ENCODE data around the gene SNAP23. TPM values are rescaled to one million over a fixed set of nuclear protein-coding genes. Genes with fewer than 3 reads are reported as not detected.

SNAP23 gene
- total RNA-seq, 1 experiment from 2014 or later: 31.2 TPM

DNA sequence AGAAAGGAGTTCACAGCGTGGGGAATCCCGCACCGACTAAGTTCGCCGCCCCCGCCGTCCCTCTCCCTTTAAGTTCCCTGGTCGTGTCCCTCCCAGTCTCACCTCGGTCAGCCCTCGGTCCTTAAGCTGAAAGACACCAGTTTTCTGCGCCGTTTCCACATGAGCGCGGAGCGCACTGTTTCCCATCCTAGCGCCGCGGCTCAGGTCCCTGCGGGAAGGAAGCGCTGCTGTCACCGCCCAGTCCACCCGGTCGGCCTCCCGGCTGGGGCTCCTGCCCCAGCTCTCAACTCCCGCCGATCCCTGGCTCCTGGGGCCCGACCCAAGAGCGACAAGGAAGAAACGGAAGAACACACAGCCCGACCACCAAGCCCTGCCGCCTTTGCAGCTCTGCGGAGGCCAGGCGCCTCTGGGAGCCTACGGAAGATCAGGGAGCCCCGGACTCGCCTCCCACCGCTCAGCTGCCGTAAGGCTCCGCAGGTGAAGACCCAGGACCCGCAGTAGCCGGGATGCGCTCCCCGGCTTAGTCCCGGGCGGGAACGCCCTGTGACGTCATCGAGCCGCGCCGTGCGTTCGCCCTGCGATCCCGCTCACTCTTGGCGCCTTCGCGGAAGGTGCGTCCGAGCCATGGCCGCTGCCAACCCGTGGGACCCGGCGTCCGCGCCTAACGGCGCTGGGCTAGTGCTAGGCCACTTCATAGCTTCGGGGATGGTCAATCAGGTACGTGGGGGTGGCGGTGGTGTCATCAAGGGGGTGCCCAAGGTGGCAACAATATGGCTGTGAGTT, 53.0 kb downstream of the SNAP23 start, which contains the start of the genes HAUS2 and LRRC57:
Gene HAUS2 (plus strand): TSS at position 590 of the 783 bp plus-strand sequence. CDS start 35 bp downstream, at position 625.
Gene LRRC57 (minus strand): TSS at position 545 of the 783 bp plus-strand sequence. CDS start 359 bp downstream, at position 186.
- peaks cover 8 to 9% of the 10 kb centered on the region in 2 experiments for H3K36me3 ChIP-seq (ENCODE audit: control insufficient read depth in 1 of 2, insufficient read depth in 2 of 2, low read length in 2 of 2)
- ChIA-PET POLR2A (interaction anchor here (1.3 kb wide), 1 partner anchor 9 kb away, joined by 4 read pairs; no protein-coding TSS in a partner anchor), CTCF (no interaction called here), RAD21 (ENCODE audit: low non-redundant PET in 1 of 2, low total read pairs in 2 of 2, uncharacterized antibody in 2 of 2, unreplicated experiment in 2 of 2) (no interaction called here)
- H2AFZ ChIP-seq (ENCODE audit: low read depth, low read length, poor library complexity, severe bottlenecking): peak within 1 kb of the TSS; percentile 23
- DNase-seq (ENCODE audit: low read depth, low spot score): peak; percentile 72
- ATAC-seq: peak; percentile 91
- peak within 1 kb of the TSS; percentile 77 to 99 for H3K4me3 ChIP-seq (replicated peaks in 1 of 2; ENCODE audit: low read depth in 1 of 2, low read length in 2 of 2)
- peak within 1 kb of the TSS; percentile 83 for H3K27ac ChIP-seq (ENCODE audit: low read depth, low read length)
- intact Hi-C loops (cut with micrococcal nuclease): no loop called here
- peak within 1 kb of the TSS; percentile 99 for H3K9ac ChIP-seq (ENCODE audit: low read length)
- H3K4me2 ChIP-seq (ENCODE audit: low read length): peak within 1 kb of the TSS; percentile 92
- H3K79me2 ChIP-seq (ENCODE audit: insufficient read depth, low read length): peaks cover 60% of the 10 kb centered on the region
- H3K4me1 ChIP-seq (ENCODE audit: control insufficient read depth in 1 of 2, insufficient read depth in 2 of 2, low read length in 2 of 2): peaks cover 9 to 17% of the 10 kb centered on the region in 2 experiments
- no peaks in the 10 kb centered on the region for H3K9me2 ChIP-seq (ENCODE audit: insufficient read depth)
- H3K27me3 ChIP-seq (ENCODE audit: insufficient read depth, low read length): no peaks in the 10 kb centered on the region
- BruUV-seq (replicated peaks): TSS peak; percentile 68
- no peaks in the 10 kb centered on the region for H3K9me3 ChIP-seq (ENCODE audit: control insufficient read depth in 1 of 2, insufficient read depth in 1 of 2, low read depth in 1 of 2, low read length in 2 of 2)
- peaks cover under 1% of the 10 kb centered on the region; the same call in 1 of the 2 replicates for H4K20me1 ChIP-seq (ENCODE audit: insufficient read depth)
- TF ChIP-seq ZFX (IDR thresholded peaks at IDR 0.05): peak; percentile 62; the same call in 1 of the 2 replicates
- 0 out of 2 replicates have a peak, but pooled peaks have one; percentile 31 for TF ChIP-seq ELF1 (IDR thresholded peaks at IDR 0.05; ENCODE audit: borderline replicate concordance, low read depth)
- peak; percentile 66 for TF ChIP-seq SP1 (IDR thresholded peaks at IDR 0.05; ENCODE audit: low read depth)
- no peak for TF ChIP-seq ZNF274 (IDR thresholded peaks at IDR 0.05; ENCODE audit: low read depth, low read length)
- no peak for TF ChIP-seq EZH2 (IDR thresholded peaks at IDR 0.05)
- TF ChIP-seq EGR1 (IDR thresholded peaks at IDR 0.05; ENCODE audit: low read depth): 0 out of 2 replicates have a peak, but pooled peaks have one; percentile 19
- no peak for TF ChIP-seq RAD21 (IDR thresholded peaks at IDR 0.05; ENCODE audit: low read depth)
- no peak for TF ChIP-seq EZH2phosphoT487 (IDR thresholded peaks at IDR 0.05; ENCODE audit: borderline replicate concordance)
- TF ChIP-seq JUND (IDR thresholded peaks at IDR 0.05): peak; percentile 35; the same call in 1 of the 2 replicates
- TF ChIP-seq, protein P1, sequence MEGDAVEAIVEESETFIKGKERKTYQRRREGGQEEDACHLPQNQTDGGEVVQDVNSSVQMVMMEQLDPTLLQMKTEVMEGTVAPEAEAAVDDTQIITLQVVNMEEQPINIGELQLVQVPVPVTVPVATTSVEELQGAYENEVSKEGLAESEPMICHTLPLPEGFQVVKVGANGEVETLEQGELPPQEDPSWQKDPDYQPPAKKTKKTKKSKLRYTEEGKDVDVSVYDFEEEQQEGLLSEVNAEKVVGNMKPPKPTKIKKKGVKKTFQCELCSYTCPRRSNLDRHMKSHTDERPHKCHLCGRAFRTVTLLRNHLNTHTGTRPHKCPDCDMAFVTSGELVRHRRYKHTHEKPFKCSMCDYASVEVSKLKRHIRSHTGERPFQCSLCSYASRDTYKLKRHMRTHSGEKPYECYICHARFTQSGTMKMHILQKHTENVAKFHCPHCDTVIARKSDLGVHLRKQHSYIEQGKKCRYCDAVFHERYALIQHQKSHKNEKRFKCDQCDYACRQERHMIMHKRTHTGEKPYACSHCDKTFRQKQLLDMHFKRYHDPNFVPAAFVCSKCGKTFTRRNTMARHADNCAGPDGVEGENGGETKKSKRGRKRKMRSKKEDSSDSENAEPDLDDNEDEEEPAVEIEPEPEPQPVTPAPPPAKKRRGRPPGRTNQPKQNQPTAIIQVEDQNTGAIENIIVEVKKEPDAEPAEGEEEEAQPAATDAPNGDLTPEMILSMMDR (IDR thresholded peaks at IDR 0.05 in 2 of 3, conservative IDR thresholded peaks at IDR 0.05 in 1 of 3; ENCODE audit: borderline replicate concordance in 1 of 3, insufficient read depth in 1 of 3, low read depth in 2 of 3, low read length in 2 of 3): no peak
- TF ChIP-seq, protein P2, sequence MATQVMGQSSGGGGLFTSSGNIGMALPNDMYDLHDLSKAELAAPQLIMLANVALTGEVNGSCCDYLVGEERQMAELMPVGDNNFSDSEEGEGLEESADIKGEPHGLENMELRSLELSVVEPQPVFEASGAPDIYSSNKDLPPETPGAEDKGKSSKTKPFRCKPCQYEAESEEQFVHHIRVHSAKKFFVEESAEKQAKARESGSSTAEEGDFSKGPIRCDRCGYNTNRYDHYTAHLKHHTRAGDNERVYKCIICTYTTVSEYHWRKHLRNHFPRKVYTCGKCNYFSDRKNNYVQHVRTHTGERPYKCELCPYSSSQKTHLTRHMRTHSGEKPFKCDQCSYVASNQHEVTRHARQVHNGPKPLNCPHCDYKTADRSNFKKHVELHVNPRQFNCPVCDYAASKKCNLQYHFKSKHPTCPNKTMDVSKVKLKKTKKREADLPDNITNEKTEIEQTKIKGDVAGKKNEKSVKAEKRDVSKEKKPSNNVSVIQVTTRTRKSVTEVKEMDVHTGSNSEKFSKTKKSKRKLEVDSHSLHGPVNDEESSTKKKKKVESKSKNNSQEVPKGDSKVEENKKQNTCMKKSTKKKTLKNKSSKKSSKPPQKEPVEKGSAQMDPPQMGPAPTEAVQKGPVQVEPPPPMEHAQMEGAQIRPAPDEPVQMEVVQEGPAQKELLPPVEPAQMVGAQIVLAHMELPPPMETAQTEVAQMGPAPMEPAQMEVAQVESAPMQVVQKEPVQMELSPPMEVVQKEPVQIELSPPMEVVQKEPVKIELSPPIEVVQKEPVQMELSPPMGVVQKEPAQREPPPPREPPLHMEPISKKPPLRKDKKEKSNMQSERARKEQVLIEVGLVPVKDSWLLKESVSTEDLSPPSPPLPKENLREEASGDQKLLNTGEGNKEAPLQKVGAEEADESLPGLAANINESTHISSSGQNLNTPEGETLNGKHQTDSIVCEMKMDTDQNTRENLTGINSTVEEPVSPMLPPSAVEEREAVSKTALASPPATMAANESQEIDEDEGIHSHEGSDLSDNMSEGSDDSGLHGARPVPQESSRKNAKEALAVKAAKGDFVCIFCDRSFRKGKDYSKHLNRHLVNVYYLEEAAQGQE (IDR thresholded peaks at IDR 0.05; ENCODE audit: low read depth): no peak
- peak; percentile 85 for TF ChIP-seq YY1 (IDR thresholded peaks at IDR 0.05; ENCODE audit: extremely low read depth, insufficient replicate concordance, low read depth, low read length)
- no peak for TF ChIP-seq FOSL1 (IDR thresholded peaks at IDR 0.05; ENCODE audit: low read depth)
- no peak for TF ChIP-seq CEBPB (IDR thresholded peaks at IDR 0.05; ENCODE audit: low read depth)
- TF ChIP-seq, protein P3, sequence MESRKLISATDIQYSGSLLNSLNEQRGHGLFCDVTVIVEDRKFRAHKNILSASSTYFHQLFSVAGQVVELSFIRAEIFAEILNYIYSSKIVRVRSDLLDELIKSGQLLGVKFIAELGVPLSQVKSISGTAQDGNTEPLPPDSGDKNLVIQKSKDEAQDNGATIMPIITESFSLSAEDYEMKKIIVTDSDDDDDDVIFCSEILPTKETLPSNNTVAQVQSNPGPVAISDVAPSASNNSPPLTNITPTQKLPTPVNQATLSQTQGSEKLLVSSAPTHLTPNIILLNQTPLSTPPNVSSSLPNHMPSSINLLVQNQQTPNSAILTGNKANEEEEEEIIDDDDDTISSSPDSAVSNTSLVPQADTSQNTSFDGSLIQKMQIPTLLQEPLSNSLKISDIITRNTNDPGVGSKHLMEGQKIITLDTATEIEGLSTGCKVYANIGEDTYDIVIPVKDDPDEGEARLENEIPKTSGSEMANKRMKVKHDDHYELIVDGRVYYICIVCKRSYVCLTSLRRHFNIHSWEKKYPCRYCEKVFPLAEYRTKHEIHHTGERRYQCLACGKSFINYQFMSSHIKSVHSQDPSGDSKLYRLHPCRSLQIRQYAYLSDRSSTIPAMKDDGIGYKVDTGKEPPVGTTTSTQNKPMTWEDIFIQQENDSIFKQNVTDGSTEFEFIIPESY (IDR thresholded peaks at IDR 0.05; ENCODE audit: extremely low read depth, insufficient replicate concordance, low read length): peak; percentile 23
- peak; percentile 98 for TF ChIP-seq POLR2AphosphoS5 (IDR thresholded peaks at IDR 0.05; ENCODE audit: low read depth, low read length)
- TF ChIP-seq SRF (IDR thresholded peaks at IDR 0.05; ENCODE audit: low read depth): peak; percentile 80
- TF ChIP-seq, protein P4, sequence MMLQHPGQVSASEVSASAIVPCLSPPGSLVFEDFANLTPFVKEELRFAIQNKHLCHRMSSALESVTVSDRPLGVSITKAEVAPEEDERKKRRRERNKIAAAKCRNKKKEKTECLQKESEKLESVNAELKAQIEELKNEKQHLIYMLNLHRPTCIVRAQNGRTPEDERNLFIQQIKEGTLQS (IDR thresholded peaks at IDR 0.05): no peak
- TF ChIP-seq, protein P5, sequence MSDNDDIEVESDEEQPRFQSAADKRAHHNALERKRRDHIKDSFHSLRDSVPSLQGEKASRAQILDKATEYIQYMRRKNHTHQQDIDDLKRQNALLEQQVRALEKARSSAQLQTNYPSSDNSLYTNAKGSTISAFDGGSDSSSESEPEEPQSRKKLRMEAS (IDR thresholded peaks at IDR 0.05): peak; percentile 82
